Panc1 (cell line): ENCODE results near the gene NCKAP5L. TPM values are rescaled to one million over a fixed set of nuclear protein-coding genes. Genes with fewer than 3 reads are reported as not detected.

ENCODE experiments used
- ATAC-seq: fragments of 200-7000 bp; cut with Tn5 transposase; 2 replicates; pipeline ENCODE4 v1.9.1; 2020; ENCODE audit warnings: mild to moderate bottlenecking, moderate library complexity
- BruUV-seq: library from RNA; stranded (reverse); fragments of 400-500 nt; replicated peaks from 2 replicates; lab custom pipeline; 2021; lab: Mats Ljungman, UMichigan
- CTCF ChIA-PET: fragments of 300-600 bp; sonication (Branson Sonifier 250); formaldehyde crosslinking; loops from one replicate; lab custom pipeline; 2022; ENCODE audit warnings: antibody characterized with exemption; lab: Charles Lee
- POLR2A ChIA-PET: fragments of 300-600 bp; sonication (Branson Sonifier 250); formaldehyde crosslinking; loops from one replicate; lab custom pipeline; 2022; ENCODE audit warnings: antibody characterized with exemption; lab: Charles Lee
- DNase-seq: peaks from one replicate; pipeline ENCODE4 v3.0.0-alpha.2; 2010; ENCODE audit warnings: low read depth, low spot score
- H3K27ac ChIP-seq: 2 replicates; pipeline ENCODE4 v1.5.1; 2011; ENCODE audit warnings: mild to moderate bottlenecking, low read length, inconsistent platforms
- H3K27me3 ChIP-seq: fragments of 200-500 bp; sonication (Bioruptor generic); 2 replicates; pipeline ENCODE4 v1.6.0; 2014; ENCODE audit warnings: low read length, inconsistent platforms; ENCODE audit not compliant: control insufficient read depth, insufficient read depth
- H3K36me3 ChIP-seq: fragments of 200-500 bp; sonication (Bioruptor generic); 2 replicates; pipeline ENCODE4 v1.5.1; 2014; ENCODE audit warnings: inconsistent platforms, mild to moderate bottlenecking, low read length, moderate library complexity; ENCODE audit not compliant: control insufficient read depth, insufficient read depth
- H3K4me1 ChIP-seq: 2 replicates; pipeline ENCODE4 v1.5.1; 2011; ENCODE audit warnings: inconsistent platforms, mild to moderate bottlenecking, low read length, moderate library complexity; ENCODE audit not compliant: control insufficient read depth, insufficient read depth
- H3K4me3 ChIP-seq, 2 experiments: 2 replicates each; pipeline ENCODE4 v1.5.1; 2011 to 2012; ENCODE audit warnings: low read depth in 2 of 2, low read length in 2 of 2, mild to moderate bottlenecking in 2 of 2, inconsistent platforms in 1 of 2, moderate library complexity in 1 of 2
- H3K9me3 ChIP-seq: fragments of 200-500 bp; sonication (Bioruptor generic); 2 replicates; pipeline ENCODE4 v1.5.1; 2014; ENCODE audit warnings: low read depth, mild to moderate bottlenecking, inconsistent platforms, low read length, moderate library complexity; ENCODE audit not compliant: control insufficient read depth, insufficient read depth
- POLR2AphosphoS5 ChIP-seq: IDR thresholded peaks from 2 replicates; pipeline ENCODE4 v1.6.1; 2012; ENCODE audit warnings: mild to moderate bottlenecking, low read depth, low read length, moderate library complexity
- SIN3A ChIP-seq: IDR thresholded peaks from 2 replicates; pipeline ENCODE4 v1.6.1; 2012; ENCODE audit warnings: low read depth, mild to moderate bottlenecking, low read length, moderate library complexity, borderline replicate concordance; ENCODE audit not compliant: insufficient read depth
- TCF7L2 ChIP-seq: IDR thresholded peaks from 2 replicates; pipeline ENCODE4 v1.6.1; 2011; ENCODE audit warnings: mild to moderate bottlenecking, low read depth, low read length, inconsistent platforms
- in situ Hi-C: cut with HindIII; loops from 2 replicates; pipeline ENCODE4 v1.10.0; 2016; ENCODE audit warnings: low sequenced_read_pairs, low pct_unique_long_range_greater_than_20kb
- intact Hi-C: fragments of 100-400 bp; cut with micrococcal nuclease; formaldehyde crosslinking; loops from one replicate; pipeline ENCODE4 v1.10.0; 2022; ENCODE audit not compliant: unreplicated experiment
- total RNA-seq: library from RNA; stranded (reverse); gene quantifications from one replicate; pipeline ENCODE4 v1.2.1, GENCODE V29; 2021; ENCODE audit not compliant: unreplicated experiment
- TF ChIP-seq, protein P1 (sequence below): fragments of 450-650 bp; IDR thresholded peaks from 2 replicates; pipeline ENCODE4 v1.5.1; 2017; ENCODE audit warnings: mild to moderate bottlenecking
- TF ChIP-seq, protein P2 (sequence below), 2 experiments: IDR thresholded peaks; 2 replicates each; pipeline ENCODE4 v1.6.1; 2011 to 2012; ENCODE audit warnings: low read depth in 2 of 2, control low read depth in 1 of 2, low read length in 1 of 2, mild to moderate bottlenecking in 1 of 2, moderate library complexity in 1 of 2; ENCODE audit not compliant: insufficient read depth in 1 of 2

Gene NCKAP5L
- total RNA-seq, 1 experiment from 2014 or later, result 17.3 TPM

DNA sequence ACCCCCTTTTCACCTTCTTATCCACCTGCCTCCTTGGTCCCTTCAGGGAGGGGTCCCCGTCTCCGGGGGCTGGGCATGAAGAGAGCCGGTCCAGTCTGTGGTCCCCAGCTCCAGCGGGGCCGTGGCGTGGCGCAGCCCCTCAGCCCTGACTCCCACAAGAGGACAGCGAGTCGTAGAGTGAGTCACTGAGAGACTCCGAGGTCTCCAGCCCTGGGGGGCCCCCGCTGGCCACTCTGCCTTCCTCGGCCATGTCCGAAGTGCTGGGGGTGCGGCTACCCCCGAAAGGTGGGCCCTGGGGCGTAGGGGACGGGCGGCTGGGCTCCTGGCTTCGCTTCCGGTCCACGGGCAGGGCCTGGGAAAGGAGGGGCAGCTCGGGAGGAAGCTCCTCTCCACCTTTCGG is 36.5 kb downstream of the NCKAP5L start:
- no peaks in the 10 kb centered on the region for H3K4me1 ChIP-seq
- in situ Hi-C loops (no loop called here), intact Hi-C loops (no loop called here)
- no peaks in the 10 kb centered on the region for H3K9me3 ChIP-seq
- ChIA-PET POLR2A (no interaction called here), CTCF (no interaction called here)
- ATAC-seq, result no peak
- no peaks in the 10 kb centered on the region for H3K36me3 ChIP-seq
- no peak for DNase-seq
- H3K4me3 ChIP-seq, result no peak overlapping the region
- BruUV-seq, result no TSS peak
- no peak overlapping the region for H3K27ac ChIP-seq
- TF ChIP-seq SIN3A (no peak), TCF7L2 (no peak), POLR2AphosphoS5 (no peak)
- TF ChIP-seq, protein P1, sequence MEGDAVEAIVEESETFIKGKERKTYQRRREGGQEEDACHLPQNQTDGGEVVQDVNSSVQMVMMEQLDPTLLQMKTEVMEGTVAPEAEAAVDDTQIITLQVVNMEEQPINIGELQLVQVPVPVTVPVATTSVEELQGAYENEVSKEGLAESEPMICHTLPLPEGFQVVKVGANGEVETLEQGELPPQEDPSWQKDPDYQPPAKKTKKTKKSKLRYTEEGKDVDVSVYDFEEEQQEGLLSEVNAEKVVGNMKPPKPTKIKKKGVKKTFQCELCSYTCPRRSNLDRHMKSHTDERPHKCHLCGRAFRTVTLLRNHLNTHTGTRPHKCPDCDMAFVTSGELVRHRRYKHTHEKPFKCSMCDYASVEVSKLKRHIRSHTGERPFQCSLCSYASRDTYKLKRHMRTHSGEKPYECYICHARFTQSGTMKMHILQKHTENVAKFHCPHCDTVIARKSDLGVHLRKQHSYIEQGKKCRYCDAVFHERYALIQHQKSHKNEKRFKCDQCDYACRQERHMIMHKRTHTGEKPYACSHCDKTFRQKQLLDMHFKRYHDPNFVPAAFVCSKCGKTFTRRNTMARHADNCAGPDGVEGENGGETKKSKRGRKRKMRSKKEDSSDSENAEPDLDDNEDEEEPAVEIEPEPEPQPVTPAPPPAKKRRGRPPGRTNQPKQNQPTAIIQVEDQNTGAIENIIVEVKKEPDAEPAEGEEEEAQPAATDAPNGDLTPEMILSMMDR, result no peak
- TF ChIP-seq, protein P2, sequence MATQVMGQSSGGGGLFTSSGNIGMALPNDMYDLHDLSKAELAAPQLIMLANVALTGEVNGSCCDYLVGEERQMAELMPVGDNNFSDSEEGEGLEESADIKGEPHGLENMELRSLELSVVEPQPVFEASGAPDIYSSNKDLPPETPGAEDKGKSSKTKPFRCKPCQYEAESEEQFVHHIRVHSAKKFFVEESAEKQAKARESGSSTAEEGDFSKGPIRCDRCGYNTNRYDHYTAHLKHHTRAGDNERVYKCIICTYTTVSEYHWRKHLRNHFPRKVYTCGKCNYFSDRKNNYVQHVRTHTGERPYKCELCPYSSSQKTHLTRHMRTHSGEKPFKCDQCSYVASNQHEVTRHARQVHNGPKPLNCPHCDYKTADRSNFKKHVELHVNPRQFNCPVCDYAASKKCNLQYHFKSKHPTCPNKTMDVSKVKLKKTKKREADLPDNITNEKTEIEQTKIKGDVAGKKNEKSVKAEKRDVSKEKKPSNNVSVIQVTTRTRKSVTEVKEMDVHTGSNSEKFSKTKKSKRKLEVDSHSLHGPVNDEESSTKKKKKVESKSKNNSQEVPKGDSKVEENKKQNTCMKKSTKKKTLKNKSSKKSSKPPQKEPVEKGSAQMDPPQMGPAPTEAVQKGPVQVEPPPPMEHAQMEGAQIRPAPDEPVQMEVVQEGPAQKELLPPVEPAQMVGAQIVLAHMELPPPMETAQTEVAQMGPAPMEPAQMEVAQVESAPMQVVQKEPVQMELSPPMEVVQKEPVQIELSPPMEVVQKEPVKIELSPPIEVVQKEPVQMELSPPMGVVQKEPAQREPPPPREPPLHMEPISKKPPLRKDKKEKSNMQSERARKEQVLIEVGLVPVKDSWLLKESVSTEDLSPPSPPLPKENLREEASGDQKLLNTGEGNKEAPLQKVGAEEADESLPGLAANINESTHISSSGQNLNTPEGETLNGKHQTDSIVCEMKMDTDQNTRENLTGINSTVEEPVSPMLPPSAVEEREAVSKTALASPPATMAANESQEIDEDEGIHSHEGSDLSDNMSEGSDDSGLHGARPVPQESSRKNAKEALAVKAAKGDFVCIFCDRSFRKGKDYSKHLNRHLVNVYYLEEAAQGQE (IDR thresholded peaks at IDR 0.05; ENCODE audit: insufficient read depth in 1 of 2, low read depth in 2 of 2, low read length in 1 of 2), result no peak
- H3K27me3 ChIP-seq, result no peaks in the 10 kb centered on the region

DNA sequence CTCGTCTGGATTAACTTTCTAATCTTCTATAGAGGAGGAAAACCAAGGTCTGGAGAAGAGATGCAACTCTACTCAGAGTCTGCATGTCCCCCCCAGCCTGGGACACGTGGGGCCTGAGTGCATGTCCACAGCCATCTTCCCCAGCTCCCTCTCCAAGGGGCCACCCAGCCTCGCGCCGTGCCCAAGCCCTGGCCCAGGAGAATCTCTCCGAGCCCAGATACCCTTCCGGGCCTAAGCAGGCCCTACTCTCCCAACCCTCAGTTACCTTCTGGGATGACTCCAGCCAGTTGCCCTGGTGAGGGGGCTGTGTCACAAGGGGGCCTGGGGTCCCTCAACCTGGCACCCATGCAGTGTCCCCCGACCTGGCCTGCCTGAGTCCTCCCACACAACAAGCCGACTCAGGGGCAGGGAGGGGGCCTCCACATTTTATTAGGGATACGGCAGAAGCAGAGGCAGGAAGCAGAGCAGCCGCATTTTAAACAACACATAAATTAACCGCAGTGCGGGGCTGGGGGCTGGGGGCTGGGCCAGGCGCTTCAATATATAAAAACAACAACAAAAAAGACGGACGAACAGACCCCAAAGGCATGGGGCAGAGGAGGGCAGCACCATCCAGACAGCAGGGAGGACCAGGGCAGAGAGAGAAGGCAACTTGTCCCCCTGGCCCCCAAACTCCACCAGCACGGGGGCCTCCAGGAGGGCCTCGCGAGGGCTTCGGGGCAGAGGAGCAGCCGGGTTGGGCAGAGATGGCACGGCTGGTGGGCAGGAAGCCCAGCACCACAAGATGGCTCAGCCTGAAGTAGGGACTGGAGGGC is 37.3 kb downstream of the NCKAP5L start:
- Histone ChIP-seq H3K9me3 (no peaks in the 10 kb centered on the region), H3K36me3 (no peaks in the 10 kb centered on the region), H3K4me3 (no peak overlapping the region), H3K4me1 (no peaks in the 10 kb centered on the region), H3K27me3 (no peaks in the 10 kb centered on the region), H3K27ac (no peak overlapping the region)
- intact Hi-C loops (no loop called here), in situ Hi-C loops (no loop called here)
- POLR2A ChIA-PET, result no interaction called here
- CTCF ChIA-PET, result no interaction called here
- no TSS peak for BruUV-seq
- no peak for ATAC-seq
- DNase-seq, result no peak
- TF ChIP-seq TCF7L2 (no peak), POLR2AphosphoS5 (no peak)
- TF ChIP-seq, protein P1, result no peak
- TF ChIP-seq, protein P2 (IDR thresholded peaks at IDR 0.05; ENCODE audit: insufficient read depth in 1 of 2, low read depth in 2 of 2, low read length in 1 of 2), result no peak
